ENCODE measurements around the gene CBR1. TPM values are rescaled to one million over a fixed set of nuclear protein-coding genes. Genes with fewer than 3 reads are reported as not detected.

The CBR1 gene
- total RNA-seq (10 to 100 TPM; 37.6 to 39.3 TPM), polyA plus RNA-seq (39.2 TPM)

DNA sequence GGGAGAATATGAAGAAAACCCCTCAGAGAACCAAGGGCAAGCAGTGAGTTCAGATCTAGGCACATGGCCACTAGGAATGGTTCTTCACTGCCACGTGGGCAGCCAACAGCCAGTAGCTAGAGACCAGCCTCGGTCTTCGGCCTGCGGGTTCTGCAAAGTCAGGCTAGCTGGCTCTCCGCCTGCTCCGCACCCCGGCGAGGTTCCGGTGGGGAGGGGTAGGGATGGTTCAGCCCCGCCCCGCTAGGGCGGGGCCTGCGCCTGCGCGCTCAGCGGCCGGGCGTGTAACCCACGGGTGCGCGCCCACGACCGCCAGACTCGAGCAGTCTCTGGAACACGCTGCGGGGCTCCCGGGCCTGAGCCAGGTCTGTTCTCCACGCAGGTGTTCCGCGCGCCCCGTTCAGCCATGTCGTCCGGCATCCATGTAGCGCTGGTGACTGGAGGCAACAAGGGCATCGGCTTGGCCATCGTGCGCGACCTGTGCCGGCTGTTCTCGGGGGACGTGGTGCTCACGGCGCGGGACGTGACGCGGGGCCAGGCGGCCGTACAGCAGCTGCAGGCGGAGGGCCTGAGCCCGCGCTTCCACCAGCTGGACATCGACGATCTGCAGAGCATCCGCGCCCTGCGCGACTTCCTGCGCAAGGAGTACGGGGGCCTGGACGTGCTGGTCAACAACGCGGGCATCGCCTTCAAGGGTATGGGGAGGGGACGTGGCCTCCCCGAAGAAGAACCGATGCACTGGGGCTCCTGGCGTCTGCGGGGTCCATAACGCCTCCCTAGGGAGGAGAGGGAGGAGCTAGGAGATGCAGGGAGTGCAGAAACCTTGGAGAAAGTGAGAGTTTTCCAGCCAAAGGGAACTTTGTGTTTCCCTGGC lies at the start of gene CBR1:
Gene CBR1 (plus strand): TSS at position 312 of the 871 bp plus-strand sequence. CDS start 92 bp downstream, at position 404.
- Mint-ChIP-seq H3K9me3 (peaks cover 4 to 10% (median 5%) of the 10 kb centered on the region in 5 donors), H3K27ac (peak within 1 kb of the TSS; percentile 53 to 92 (median 84)), H3K4me1 (peaks cover 33 to 47% (median 42%) of the 10 kb centered on the region in 3 donors), H3K36me3 (peaks cover 8 to 31% (median 8%) of the 10 kb centered on the region in 3 donors), H3K4me3 (peak within 1 kb of the TSS; percentile 83 to 94 (median 89)), H3K27me3 (no peaks in the 10 kb centered on the region)
- ChIA-PET POLR2A (interaction anchor here (0.7 to 1.6 kb wide), 3 partner anchors 9 to 1454 kb away, joined by 3 to 21 read pairs (median 3); partner anchors contain the start of gene SETD4), CTCF (interaction anchor here (0.9 to 1.7 kb wide), 6 partner anchors 10 to 1180 kb away, joined by 3 to 14 read pairs (median 4); partner anchors contain the start of gene SETD4)
- H3K36me3 ChIP-seq (ENCODE audit: insufficient read depth, low read length), result no peaks in the 10 kb centered on the region
- no peaks in the 10 kb centered on the region for H3K27me3 ChIP-seq (ENCODE audit: insufficient read depth, low read length, poor library complexity, severe bottlenecking)
- H3K9me3 ChIP-seq (ENCODE audit: low read length), result no peaks in the 10 kb centered on the region
- DNase-seq, result peak; percentile 72 to 91 (median 85)
- H3K4me1 ChIP-seq (ENCODE audit: insufficient read depth, low read length), result peaks cover 23% of the 10 kb centered on the region
- peak within 1 kb of the TSS; percentile 78 for H3K4me3 ChIP-seq (ENCODE audit: low read length)
- peak within 1 kb of the TSS; percentile 34 for H3K27ac ChIP-seq (ENCODE audit: low read depth, low read length)

DNA sequence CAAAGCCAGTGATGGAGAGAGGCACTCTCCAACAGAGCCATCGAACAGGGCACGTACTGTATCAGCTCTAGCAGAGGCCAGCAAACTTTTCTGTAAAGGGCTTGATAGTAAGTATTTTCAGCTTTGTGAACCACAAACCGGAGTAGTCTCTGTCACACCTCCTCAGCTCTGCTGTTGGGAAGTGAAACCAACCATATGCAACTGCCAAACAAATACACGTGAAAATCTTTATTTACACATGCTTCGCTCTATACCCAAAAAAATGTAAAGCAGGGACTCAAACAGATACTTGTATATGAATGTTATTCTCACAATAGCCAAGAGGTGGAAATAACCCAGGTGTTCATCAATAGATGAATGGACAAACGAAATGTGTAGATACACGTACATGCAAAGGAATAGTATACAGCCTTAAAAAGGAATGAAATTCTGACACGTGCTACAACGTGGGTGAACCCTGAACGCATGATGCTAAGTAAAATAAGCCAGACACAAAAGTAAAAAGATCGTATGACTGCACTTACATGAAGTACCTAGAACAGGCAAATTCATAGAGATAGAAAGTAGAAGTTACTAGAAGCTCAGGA lies 48.5 kb upstream of the CBR1 start:
- POLR2A ChIA-PET, result no interaction called here
- Mint-ChIP-seq H3K27ac (no peak overlapping the region), H3K4me1 (no peaks in the 10 kb centered on the region), H3K36me3 (peaks cover 0 to 15% (median 0%) of the 10 kb centered on the region in 3 donors), H3K4me3 (no peak overlapping the region), H3K9me3 (peaks cover 0 to 5% (median 3%) of the 10 kb centered on the region in 5 donors), H3K27me3 (peaks cover 2 to 3% of the 10 kb centered on the region in 2 donors)
- CTCF ChIA-PET, result interaction anchor here (1.0 kb wide), 1 partner anchor 9 kb away, joined by 4 read pairs; no protein-coding TSS in a partner anchor
- Histone ChIP-seq H3K27ac (ENCODE audit: low read depth, low read length) (no peak overlapping the region), H3K9me3 (ENCODE audit: low read length) (no peaks in the 10 kb centered on the region), H3K4me3 (ENCODE audit: low read length) (no peak overlapping the region), H3K27me3 (ENCODE audit: insufficient read depth, low read length, poor library complexity, severe bottlenecking) (no peaks in the 10 kb centered on the region), H3K36me3 (ENCODE audit: insufficient read depth, low read length) (no peaks in the 10 kb centered on the region), H3K4me1 (ENCODE audit: insufficient read depth, low read length) (no peaks in the 10 kb centered on the region)
- no peak for DNase-seq

DNA sequence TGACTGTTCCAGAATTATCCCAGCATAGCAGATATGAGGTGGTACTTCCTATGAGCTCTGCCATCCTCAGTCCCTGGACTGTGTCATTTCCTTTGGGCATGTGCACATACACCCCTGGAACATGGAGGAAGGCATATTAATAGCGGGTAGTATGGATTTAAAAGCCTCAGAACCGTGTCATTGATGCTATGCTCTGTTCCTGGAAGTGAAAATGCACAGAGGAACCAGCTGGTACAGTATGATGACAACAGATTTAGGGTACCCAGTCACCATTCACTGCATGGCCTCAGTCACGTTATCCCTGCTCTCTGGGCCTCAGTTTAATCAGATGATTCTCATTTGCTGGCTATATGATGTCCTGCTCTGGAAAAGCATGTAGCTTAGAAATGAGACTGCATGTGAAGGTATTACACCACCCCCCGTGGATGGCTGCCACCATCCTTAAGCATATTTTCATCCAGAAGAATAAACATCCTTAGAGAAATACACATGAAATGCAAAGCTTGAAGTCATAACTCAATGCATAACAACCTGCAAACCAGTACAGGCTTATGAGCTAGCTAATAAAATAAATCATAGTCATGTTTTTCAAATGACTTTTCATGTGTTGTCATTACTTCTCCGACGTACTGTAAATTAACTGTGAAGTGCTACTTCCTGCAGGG lies 47.3 kb upstream of the CBR1 start:
- Histone ChIP-seq H3K27ac (ENCODE audit: low read depth, low read length) (no peak overlapping the region), H3K9me3 (ENCODE audit: low read length) (no peaks in the 10 kb centered on the region), H3K27me3 (ENCODE audit: insufficient read depth, low read length, poor library complexity, severe bottlenecking) (no peaks in the 10 kb centered on the region), H3K4me1 (ENCODE audit: insufficient read depth, low read length) (no peaks in the 10 kb centered on the region), H3K4me3 (ENCODE audit: low read length) (no peak overlapping the region), H3K36me3 (ENCODE audit: insufficient read depth, low read length) (no peaks in the 10 kb centered on the region)
- DNase-seq, result no peak
- Mint-ChIP-seq H3K36me3 (peaks cover 0 to 15% (median 2%) of the 10 kb centered on the region in 3 donors), H3K4me1 (no peaks in the 10 kb centered on the region), H3K9me3 (peaks cover 0 to 5% (median 3%) of the 10 kb centered on the region in 5 donors), H3K4me3 (no peak overlapping the region), H3K27ac (no peak overlapping the region), H3K27me3 (peaks cover 0 to 3% of the 10 kb centered on the region in 2 donors)
- POLR2A ChIA-PET, result no interaction called here
- CTCF ChIA-PET, result no interaction called here

DNA sequence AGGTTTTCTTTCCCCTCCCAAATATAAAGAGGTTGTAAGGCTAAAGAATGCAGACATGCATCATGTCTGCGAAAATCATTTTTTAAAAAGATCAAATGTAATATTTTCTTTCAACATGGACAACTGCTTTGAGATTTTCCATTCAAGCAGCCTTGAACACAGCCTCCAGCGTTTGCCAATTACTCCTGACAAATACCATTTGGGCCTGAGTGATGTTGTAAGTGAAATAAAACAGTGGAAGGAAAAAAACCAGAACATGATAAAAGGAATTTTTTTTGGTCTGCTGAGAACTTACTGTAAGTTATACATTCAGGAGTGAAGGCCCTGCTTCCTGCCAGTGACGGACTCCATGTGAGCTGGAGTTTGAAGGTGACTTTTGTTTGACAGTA lies 46.7 kb upstream of the CBR1 start:
- Mint-ChIP-seq H3K27ac (peak overlapping the region in 1 of 8 donors; percentile 15), H3K27me3 (no peaks in the 10 kb centered on the region), H3K4me1 (peaks cover 0 to under 1% (median 0%) of the 10 kb centered on the region in 3 donors), H3K36me3 (peaks cover 0 to 15% (median 2%) of the 10 kb centered on the region in 3 donors), H3K4me3 (no peak overlapping the region), H3K9me3 (peaks cover 0 to 5% (median 3%) of the 10 kb centered on the region in 5 donors)
- no peak for DNase-seq
- Histone ChIP-seq H3K4me1 (ENCODE audit: insufficient read depth, low read length) (peaks cover under 1% of the 10 kb centered on the region), H3K27ac (ENCODE audit: low read depth, low read length) (no peak overlapping the region), H3K4me3 (ENCODE audit: low read length) (no peak overlapping the region), H3K36me3 (ENCODE audit: insufficient read depth, low read length) (no peaks in the 10 kb centered on the region), H3K9me3 (ENCODE audit: low read length) (no peaks in the 10 kb centered on the region), H3K27me3 (ENCODE audit: insufficient read depth, low read length, poor library complexity, severe bottlenecking) (no peaks in the 10 kb centered on the region)
- CTCF ChIA-PET, result no interaction called here
- POLR2A ChIA-PET, result no interaction called here

DNA sequence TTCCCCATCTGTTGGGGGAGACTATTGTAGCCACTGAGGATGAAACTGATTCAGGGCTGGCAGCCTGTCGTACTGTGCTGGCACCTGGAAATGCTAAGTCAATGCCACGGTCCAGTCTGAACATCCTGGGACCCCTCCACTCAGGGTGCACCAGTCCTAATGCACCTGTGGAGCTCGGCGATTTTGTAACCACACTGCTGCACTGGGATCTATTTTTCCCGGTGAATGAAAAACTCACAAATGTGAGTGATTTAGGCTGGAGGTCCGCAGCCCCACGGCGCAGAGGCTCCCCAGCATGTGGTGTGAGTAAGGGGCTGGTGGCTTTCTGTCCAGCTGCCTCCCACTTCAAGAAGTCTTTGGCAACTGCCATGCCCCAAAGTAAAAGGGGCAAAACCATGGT lies 45.0 kb upstream of the CBR1 start:
- H3K9me3 Mint-ChIP-seq, result peaks cover 0 to 5% (median 3%) of the 10 kb centered on the region in 5 donors
- Histone ChIP-seq H3K9me3 (ENCODE audit: low read length) (no peaks in the 10 kb centered on the region), H3K27me3 (ENCODE audit: insufficient read depth, low read length, poor library complexity, severe bottlenecking) (no peaks in the 10 kb centered on the region), H3K4me1 (ENCODE audit: insufficient read depth, low read length) (peaks cover 4% of the 10 kb centered on the region), H3K4me3 (ENCODE audit: low read length) (no peak overlapping the region), H3K27ac (ENCODE audit: low read depth, low read length) (no peak overlapping the region), H3K36me3 (ENCODE audit: insufficient read depth, low read length) (no peaks in the 10 kb centered on the region)
- H3K27me3 Mint-ChIP-seq, result no peaks in the 10 kb centered on the region
- peaks cover 0 to 15% (median 2%) of the 10 kb centered on the region in 3 donors for H3K36me3 Mint-ChIP-seq
- H3K4me1 Mint-ChIP-seq, result peaks cover 5 to 6% (median 6%) of the 10 kb centered on the region in 3 donors
- no peak overlapping the region for H3K27ac Mint-ChIP-seq
- DNase-seq, result no peak
- ChIA-PET POLR2A (no interaction called here), CTCF (no interaction called here)
- no peak overlapping the region for H3K4me3 Mint-ChIP-seq

DNA sequence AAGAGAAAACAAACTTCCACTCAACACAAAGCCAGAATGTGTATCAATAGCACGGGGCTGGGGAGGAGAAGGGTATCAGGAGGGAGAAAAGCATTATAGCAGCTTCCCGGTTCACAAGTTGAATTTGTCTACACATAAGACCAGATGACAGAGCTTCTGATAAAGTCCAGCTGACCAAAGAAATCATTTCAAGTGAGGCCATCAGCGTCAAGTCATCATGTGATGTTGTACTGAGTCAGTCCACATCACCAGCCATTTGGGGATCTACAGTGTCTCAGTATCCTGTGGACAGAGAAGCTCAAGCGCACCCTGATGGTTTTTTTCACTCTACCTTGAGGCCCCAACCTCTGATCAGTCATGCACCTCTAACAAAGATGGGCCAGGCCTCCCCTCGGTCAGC lies 42.5 kb upstream of the CBR1 start:
- H3K36me3 ChIP-seq (ENCODE audit: insufficient read depth, low read length), result no peaks in the 10 kb centered on the region
- no peak for DNase-seq
- no peaks in the 10 kb centered on the region for H3K27me3 Mint-ChIP-seq
- no peaks in the 10 kb centered on the region for H3K9me3 ChIP-seq (ENCODE audit: low read length)
- H3K27me3 ChIP-seq (ENCODE audit: insufficient read depth, low read length, poor library complexity, severe bottlenecking), result no peaks in the 10 kb centered on the region
- no peak overlapping the region for H3K27ac ChIP-seq (ENCODE audit: low read depth, low read length)
- no peak overlapping the region for H3K4me3 ChIP-seq (ENCODE audit: low read length)
- H3K36me3 Mint-ChIP-seq, result peaks cover 0 to 2% (median 0%) of the 10 kb centered on the region in 3 donors
- ChIA-PET POLR2A (no interaction called here), CTCF (interaction anchor here (0.9 to 5.2 kb wide), 7 partner anchors 9 to 1334 kb away, joined by 3 to 22 read pairs (median 3); no protein-coding TSS in a partner anchor)
- peaks cover 4% of the 10 kb centered on the region for H3K4me1 ChIP-seq (ENCODE audit: insufficient read depth, low read length)
- H3K4me3 Mint-ChIP-seq, result no peak overlapping the region
- peak overlapping the region in 1 of 8 donors; percentile 77 for H3K27ac Mint-ChIP-seq
- peaks cover 5 to 6% (median 6%) of the 10 kb centered on the region in 3 donors for H3K4me1 Mint-ChIP-seq
- no peaks in the 10 kb centered on the region for H3K9me3 Mint-ChIP-seq

DNA sequence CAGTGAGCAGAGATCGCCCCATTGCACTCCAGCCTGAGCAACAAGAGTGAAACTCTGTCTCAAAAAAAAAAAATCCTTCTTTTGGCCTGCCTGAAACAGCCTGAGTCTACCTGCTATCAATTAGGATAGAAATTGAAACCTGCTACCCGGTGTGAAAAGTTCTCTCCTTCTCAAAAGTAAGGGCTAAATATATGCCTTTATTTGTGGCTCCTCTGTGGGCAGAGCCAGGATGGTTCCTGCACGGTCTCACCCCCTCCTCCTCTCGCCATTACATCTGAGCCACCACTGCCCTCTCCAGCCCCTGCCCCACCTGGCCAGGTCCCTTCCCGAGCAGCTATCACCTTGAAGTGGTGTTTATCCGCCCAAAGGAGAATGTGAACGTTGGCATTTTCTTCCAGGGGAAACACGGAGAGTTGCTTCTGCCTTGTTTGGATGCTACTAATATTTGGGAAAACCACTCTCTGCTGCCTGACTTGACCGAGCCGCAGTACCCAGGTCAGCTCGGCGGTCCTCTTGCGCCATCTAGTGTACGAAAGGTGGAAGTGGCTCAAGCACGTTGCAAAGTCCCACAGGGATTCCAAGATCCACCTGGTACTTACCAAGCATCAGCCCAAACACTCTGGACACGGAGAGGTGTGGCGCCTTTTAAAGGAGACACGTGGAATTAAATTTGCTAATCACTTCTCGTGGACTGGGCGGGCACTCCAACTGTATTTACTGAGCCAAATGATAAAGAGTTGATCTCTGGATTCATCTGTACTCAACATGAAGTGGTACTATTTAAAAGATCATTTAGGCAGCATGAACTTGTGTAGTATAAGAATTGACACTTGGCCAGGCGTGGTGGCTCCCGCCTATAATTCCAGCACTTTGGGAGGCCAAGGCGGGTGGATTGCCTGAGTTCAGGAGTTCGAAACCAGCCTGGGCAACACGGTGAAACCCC lies 41.4 kb upstream of the CBR1 start:
- Mint-ChIP-seq H3K36me3 (peaks cover 0 to 2% (median under 1%) of the 10 kb centered on the region in 3 donors), H3K4me1 (peaks cover 5 to 6% (median 6%) of the 10 kb centered on the region in 3 donors), H3K9me3 (no peaks in the 10 kb centered on the region), H3K4me3 (peak overlapping the region in 1 of 7 donors; percentile 33), H3K27ac (peak overlapping the region in 2 of 8 donors; percentile 6 to 9), H3K27me3 (no peaks in the 10 kb centered on the region)
- Histone ChIP-seq H3K27ac (ENCODE audit: low read depth, low read length) (no peak overlapping the region), H3K4me1 (ENCODE audit: insufficient read depth, low read length) (peaks cover 4% of the 10 kb centered on the region), H3K27me3 (ENCODE audit: insufficient read depth, low read length, poor library complexity, severe bottlenecking) (no peaks in the 10 kb centered on the region), H3K9me3 (ENCODE audit: low read length) (no peaks in the 10 kb centered on the region), H3K36me3 (ENCODE audit: insufficient read depth, low read length) (no peaks in the 10 kb centered on the region), H3K4me3 (ENCODE audit: low read length) (no peak overlapping the region)
- DNase-seq, result peak; percentile 41 to 74 (median 53)
- CTCF ChIA-PET, result interaction anchor here (0.6 to 5.2 kb wide), 10 partner anchors 10 to 1335 kb away, joined by 3 to 22 read pairs (median 3); partner anchors contain the start of gene CBR1
- POLR2A ChIA-PET, result no interaction called here

All from CD8-positive, alpha-beta memory T cell (primary cell).